AG10803 (cell line): ENCODE measurements around the gene RALGAPA2.
A peak's percentile ranks its signal among the peaks of the same experiment; 100 is the strongest.

Experiments used
- DNase-seq: peaks from one replicate; pipeline ENCODE4 v3.0.0; 2010; ENCODE audit warnings: low read depth
- H3K4me3 ChIP-seq: 2 replicates; pipeline ENCODE4 v1.5.1; 2011; ENCODE audit warnings: mild to moderate bottlenecking, low read length, control low read depth
- CTCF ChIP-seq: conservative IDR thresholded peaks from 2 replicates; pipeline ENCODE4 v1.5.1; 2011; ENCODE audit warnings: mild to moderate bottlenecking, low read length, control low read depth, inconsistent platforms

The RALGAPA2 gene

GRCh38 chr20:20482453-20482852 is 230.0 kb downstream of the RALGAPA2 start:
- TF ChIP-seq CTCF = no peak
- no peak overlapping the region for H3K4me3 ChIP-seq
- DNase-seq = no peak

- TF ChIP-seq CTCF = no peak
- peak; percentile 60 for DNase-seq
- H3K4me3 ChIP-seq = no peak overlapping the region
Measured at GRCh38 chr20:20480689-20481088, 231.8 kb downstream of the RALGAPA2 start.

GRCh38 chr20:20480126-20480525 is 232.3 kb downstream of the RALGAPA2 start:
- no peak for TF ChIP-seq CTCF
- H3K4me3 ChIP-seq = no peak overlapping the region
- no peak for DNase-seq

GRCh38 chr20:20477444-20478041 is 234.9 kb downstream of the RALGAPA2 start:
- no peak for DNase-seq
- no peak overlapping the region for H3K4me3 ChIP-seq
- TF ChIP-seq CTCF = no peak

- no peak for TF ChIP-seq CTCF
- H3K4me3 ChIP-seq = no peak overlapping the region
- no peak for DNase-seq
Measured at GRCh38 chr20:20476504-20476903, 235.9 kb downstream of the RALGAPA2 start.

GRCh38 chr20:20473657-20474056 is 238.8 kb downstream of the RALGAPA2 start:
- no peak for TF ChIP-seq CTCF
- no peak for DNase-seq

GRCh38 chr20:20472684-20473274 is 239.7 kb downstream of the RALGAPA2 start:
- no peak for DNase-seq
- H3K4me3 ChIP-seq = no peak overlapping the region
- no peak for TF ChIP-seq CTCF

More at GRCh38 chr20:20473657-20474056, 238.8 kb downstream of the RALGAPA2 start:
- no peak overlapping the region for H3K4me3 ChIP-seq
